ENCODE results near the gene SRP72.

SRP72 gene

DNA sequence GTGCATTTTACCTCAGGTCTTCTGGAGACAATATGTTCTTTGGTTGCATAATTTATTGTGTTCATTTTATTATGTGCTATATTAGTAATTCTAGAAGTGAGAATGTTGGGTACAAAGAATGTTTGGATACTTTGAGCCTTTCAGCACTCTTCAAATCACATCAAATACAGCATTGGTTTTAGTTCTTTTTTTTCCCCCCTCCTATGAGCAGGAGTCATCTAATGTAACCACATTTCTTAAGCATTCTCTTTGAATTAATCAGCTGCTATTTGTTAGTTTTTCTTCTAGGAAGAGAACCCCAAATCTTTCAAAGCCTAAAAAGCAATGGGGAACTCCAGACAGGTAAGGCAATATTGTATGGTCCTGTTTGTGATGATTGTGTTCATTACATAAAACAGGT, 84.9 kb downstream of the SRP72 start:
- DNase-seq, result no peak

Data from activated gamma-delta T cell treated with Interleukin-2 at 50 U/mL for 16 hours (primary cell).